Testis (tissue), 2 donors: Measurements from ENCODE around the gene MAP1B.

ENCODE experiments used
- CTCF ChIP-seq, 3 experiments: fragments of 450-650 bp in 2 of 3; fragments of 200-600 bp in 1 of 3; sonication (generic) in 1 of 3; IDR thresholded peaks; one replicate each; pipeline ENCODE4 v1.5.1; 2016 to 2019; ENCODE audit warnings: antibody characterized with exemption in 3 of 3, mild to moderate bottlenecking in 2 of 3, moderate library complexity in 1 of 3
- POLR2A ChIP-seq: fragments of 450-650 bp; IDR thresholded peaks from one replicate; pipeline ENCODE4 v1.6.1; 2017; ENCODE audit warnings: antibody characterized with exemption, mild to moderate bottlenecking, moderate library complexity

- TF ChIP-seq CTCF (IDR thresholded peaks at IDR 0.05) (no peak), POLR2A (no peak)
These were observed 18.8 kb downstream of the MAP1B start for GRCh38 chr5:72125941-72126620.
